ENCODE data around the gene RNASE1. TPM values are rescaled to one million over a fixed set of nuclear protein-coding genes. Genes with fewer than 3 reads are reported as not detected.
A peak's percentile ranks its signal among the peaks of the same experiment; 100 is the strongest.
"Not testable (repeated sequence)": the region's sequence is repeated elsewhere in the genome, so short reads cannot be mapped to it uniquely, and the experiment has no call there.

Gene RNASE1
- total RNA-seq = 100 to 1,000 TPM; 295 to 632 TPM
- long read RNA-seq, transcript RNASE1-202 (2 exons, 1,348 nt) = major isoform, 36 of 45 reads
- long read RNA-seq, partial matches to known transcripts = 0 of 45 reads
- long read RNA-seq, other reads (novel, unspliced or antisense) = 5 of 45 reads

DNA sequence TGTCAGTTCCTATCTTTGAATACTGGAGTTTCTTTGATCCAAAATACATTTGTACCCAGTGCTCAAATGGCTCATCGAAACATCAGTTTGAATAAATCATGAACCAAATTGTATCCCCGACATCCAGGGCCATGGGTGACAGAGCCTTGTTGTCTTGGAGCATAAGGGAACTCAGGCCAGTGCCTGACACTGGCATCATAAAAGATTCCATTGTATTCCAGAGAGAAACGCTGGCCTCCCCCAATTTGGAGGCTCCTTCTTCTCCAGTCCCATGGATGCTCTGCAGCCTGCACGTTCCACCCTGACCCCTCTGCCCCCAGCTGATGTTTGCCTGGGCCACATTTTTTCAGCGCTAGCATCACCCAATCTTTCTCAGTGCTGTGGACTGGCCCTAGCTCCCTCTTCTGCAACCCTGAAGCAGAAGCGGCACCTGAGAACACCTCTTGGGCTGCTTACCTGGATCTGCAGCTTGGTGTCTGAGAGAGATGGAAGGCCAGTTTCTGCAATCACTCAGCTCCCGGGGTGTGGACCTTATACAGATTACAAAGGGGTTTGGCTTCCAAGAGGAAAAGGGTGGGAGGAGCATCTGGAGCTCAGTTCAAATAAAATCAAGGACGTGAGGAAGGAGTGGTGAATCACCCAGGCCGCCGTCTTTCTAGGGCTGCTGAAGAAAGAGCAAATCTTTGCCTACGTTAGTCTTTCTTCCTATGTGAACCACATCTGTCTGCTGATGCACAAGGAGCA, at the start of gene RNASE1:
Gene RNASE1, minus strand, starts transcription at position 504 of the 744 bp plus-strand sequence. CDS start 776 bp downstream, outside the sequence.
- DNase-seq = peak; percentile 74
- ATAC-seq = peak; percentile 66 to 86
- intact Hi-C loops (cut with DNase I) = loop anchor here in 1 of 2 donors (10.0 kb wide), 1 partner anchor 52 kb away; no protein-coding TSS in a partner anchor

DNA sequence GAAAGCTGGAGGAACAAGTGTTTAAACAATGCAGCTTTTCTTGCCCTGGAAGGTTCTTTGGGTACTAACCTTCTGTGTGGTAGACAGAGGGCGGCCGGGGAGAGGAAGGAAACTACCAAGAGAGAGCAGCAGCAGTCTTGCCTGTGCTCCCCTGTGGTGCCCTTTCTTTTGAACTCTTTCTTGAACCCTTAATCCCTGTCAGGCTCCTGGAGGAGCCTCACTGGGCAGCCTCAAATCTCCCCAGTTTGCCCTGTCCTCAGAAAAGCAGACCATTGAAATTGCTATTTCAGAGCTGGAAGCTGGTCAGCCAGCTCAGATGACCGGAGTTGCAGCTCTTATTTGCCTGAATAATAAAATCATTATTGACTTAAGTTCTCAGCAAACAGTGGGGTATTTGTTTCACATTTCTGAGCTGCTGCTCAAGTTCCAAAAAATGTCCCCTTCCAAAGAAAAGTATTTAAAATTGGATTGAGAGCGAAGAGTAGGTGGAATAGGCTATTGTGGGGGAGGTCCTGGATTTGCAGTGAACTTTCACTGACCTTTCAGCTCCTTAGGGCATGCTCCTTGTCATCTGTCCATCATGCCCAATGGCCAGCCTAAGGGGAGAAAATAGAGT, 46.4 kb upstream of the RNASE1 start:
- intact Hi-C loops (cut with DNase I) = no loop called here
- DNase-seq = no peak
- no peak for ATAC-seq

DNA sequence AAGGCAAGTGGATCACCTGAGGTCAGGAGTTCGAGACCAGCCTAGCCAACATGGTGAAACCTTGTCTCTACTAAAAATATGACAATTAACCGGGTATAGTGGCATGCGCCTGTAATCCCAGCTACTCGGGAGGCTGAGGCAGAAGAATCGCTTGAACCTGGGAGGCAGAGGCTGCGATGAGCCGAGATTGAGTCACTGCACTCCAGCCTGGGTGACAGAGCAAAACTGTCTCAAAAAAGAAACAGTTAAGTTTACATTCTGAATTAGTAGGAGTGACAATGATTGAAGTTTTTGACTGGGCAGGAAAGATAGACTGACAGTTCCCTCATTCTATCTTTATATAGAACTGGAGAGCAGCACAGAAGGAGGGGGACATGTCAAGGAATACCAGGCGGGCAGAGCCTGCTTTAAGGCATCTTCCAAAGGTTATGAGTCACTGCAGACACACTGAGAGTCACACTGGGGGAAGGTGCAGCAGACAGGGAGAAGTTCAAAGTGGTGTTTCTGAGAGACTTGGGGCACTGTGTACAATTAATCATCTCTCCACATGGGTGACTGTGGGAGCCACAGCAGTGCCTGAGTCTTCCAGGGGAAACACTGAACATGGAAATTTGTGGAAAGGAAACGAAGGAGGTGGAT, 45.8 kb upstream of the RNASE1 start:
- ATAC-seq = peak in 1 of 2 donors; percentile 56
- no peak for DNase-seq
- intact Hi-C loops (cut with DNase I) = no loop called here

DNA sequence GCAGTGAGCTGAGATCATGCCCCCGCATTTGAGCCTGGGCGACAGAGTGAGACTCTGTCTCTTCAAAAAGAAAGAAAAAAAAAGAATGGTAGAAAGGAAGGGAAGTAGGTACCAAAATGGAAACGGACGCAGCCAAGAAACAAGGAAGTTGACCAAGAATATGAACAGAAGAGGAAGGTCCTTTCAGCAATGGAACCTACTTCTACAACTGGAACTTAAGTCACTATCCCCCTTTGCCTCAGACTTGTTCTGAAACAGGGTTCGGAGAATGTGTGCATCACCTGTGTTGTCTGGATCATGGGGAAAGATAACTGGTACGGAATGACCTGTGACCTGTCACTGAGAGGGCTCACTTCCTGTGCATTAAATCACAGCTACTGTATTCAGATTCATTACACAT, 43.9 kb upstream of the RNASE1 start:
- no peak for DNase-seq
- ATAC-seq = no peak
- intact Hi-C loops (cut with DNase I) = no loop called here

DNA sequence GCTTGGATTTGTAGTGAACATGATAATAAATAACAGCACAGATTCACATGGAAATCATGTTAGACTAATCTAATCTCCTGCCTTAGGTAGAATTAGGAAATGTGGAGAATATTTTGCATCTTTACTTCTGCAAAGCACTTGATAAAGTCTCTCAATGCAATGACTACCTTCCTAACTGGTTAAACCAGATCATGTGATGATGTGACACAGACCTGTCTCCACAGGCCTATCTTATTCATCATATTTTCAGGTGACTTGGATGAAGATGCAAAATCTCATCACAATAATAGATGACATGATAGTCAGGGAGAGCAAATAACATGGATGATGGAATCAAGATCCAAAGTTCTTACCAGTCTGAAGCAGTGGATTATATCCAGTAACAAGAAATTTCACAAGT, 38.5 kb upstream of the RNASE1 start:
- ATAC-seq (no peak), DNase-seq (no peak)
- intact Hi-C loops (cut with DNase I) = no loop called here

DNA sequence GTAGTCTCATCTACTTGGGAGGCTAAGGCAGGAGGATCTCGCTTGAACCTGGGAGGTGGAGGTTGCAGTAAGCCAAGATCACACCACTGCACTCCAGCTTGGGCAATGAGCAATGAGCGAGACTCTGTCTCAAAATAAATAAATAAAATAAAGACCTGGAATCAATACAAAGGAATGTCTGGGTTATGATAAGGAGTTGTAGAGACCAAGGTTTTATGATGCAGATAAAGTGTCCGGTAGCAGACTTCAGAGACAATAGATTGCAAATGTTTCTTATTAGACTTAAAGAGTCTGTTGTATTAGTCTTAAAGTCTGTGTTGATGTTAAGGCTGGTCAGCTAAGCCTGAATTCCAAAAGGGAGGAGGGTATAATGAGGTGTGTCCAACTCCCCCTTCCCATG, 35.2 kb upstream of the RNASE1 start:
- no peak for DNase-seq
- ATAC-seq = no peak
- intact Hi-C loops (cut with DNase I) = no loop called here

DNA sequence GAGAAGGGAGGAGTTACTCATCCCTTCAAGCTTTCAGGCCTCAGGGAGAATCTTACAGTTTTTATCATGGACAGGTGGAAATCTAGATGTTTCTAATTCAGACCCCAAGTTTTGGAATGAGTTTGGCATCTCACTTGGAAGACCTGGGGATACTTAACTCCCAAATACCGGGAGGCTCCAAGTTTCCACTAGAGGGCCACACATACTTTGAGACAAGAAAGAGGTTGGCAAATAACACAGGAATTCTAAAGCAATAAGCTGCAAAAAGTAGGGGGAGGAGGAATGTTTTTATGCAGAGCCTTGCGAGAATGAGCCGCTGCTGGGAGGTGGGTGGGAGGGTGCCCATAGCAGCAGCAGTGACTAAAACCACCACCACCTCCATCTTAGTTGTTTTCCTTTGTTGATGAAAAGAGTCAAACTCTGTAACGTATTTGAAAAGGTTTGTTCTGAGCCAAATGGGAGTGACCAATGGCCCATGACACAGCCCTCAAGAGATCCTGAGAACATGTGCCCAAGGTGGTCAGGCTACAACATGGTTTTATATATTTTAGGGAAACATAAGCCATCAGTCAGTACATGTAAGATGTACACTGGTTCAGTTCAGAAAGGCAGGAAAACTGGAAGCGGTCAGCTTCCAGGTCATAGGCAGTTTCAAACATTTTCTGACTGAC, 34.2 kb upstream of the RNASE1 start:
- DNase-seq = no peak
- ATAC-seq = no peak
- intact Hi-C loops (cut with DNase I) = no loop called here

DNA sequence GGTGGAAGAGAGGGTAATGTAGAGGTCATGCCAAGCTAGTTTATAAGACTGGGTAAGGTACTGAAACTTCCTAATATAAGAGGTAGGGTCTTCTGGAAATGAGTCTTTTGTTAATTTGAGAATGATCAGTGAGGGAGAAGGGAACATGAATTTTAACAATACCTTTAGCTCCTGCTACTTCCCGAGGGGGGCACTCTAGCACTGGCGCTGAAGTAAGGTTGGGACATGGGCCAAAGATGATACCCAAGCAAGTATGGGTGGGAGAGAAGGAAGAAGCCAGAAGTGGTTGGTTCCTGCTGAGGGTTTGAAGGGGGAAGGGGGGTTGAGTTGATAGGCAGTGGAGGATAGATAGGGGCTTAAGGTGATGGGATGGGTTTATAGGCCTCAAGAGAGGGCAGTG, 32.3 kb upstream of the RNASE1 start:
- DNase-seq (no peak), ATAC-seq (no peak)
- intact Hi-C loops (cut with DNase I) = no loop called here

DNA sequence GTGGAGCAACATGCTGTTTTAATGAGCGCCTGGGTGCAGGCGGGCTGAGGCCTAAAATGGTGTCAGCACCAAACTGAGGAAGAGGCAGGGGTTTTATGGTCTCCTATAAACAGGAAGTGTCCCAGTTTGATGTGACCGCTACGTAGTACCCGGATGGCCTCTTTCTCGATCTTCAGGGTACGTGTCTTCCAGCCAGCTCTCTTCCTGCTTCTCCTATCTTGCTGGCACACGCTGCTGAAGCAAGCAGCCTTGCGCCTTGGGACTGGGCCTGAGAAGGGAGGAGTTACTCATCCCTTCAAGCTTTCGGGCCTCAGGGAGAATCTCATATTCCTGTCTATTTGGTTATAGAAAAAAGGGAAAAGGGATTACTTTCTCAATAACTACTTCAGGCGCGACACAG, 28.2 kb upstream of the RNASE1 start:
- peak; percentile 30 for DNase-seq
- intact Hi-C loops (cut with DNase I) = no loop called here
- no peak for ATAC-seq

DNA sequence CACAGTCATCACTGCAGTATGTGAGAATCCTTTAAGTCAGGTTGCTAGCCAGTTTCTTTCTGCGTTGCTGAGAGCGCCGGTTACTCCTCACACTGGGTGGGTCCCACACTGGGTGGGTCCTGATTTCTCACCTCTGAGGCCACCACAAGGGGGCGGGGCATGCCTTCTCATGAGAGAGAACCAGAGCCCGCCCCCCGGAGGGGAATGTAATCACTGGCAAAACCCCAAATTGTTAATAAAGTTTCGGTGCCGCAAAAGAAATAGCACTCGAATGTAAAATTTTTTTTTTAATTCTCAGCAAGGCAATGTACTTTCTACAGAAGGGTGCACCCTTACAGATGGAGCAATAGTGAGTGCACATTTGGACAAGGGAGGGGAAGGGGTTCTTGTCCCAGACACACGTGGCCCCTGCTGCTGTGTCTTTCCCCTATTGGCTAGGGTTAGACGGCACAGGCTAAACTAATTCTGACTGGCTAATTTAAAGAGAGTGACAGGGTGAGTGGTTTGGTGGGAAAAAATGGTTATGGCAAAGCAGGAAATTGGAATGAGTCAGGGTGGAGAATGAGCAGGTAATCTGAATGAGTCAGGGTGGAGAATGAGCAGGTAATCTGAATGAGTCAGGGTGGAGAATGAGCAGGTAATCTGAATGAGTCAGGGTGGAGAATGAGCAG, 25.5 kb upstream of the RNASE1 start:
- ATAC-seq; intact Hi-C loops (cut with DNase I); DNase-seq: not testable (repeated sequence)

DNA sequence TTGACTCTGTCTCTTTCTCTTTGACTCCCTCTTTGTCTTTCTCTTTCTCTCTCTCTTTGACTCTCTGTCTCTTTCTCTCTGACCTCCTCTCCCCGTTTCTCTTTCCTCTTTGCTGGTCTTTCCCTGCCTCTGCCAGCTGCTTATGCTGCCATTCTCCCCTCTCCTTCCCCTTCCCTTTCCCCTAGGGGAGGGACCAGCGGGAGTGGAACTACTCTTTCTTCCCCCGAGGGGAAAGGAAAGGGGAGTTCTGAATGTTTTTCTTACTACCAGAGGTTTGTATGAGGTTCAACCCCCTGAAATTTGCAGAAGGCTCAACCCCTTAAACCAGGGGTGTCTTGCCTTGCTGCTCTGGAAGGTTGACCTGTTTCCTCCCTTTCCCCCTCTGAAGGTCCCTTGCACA, 24.7 kb upstream of the RNASE1 start:
- intact Hi-C loops (cut with DNase I) = no loop called here
- ATAC-seq = no peak
- no peak for DNase-seq

DNA sequence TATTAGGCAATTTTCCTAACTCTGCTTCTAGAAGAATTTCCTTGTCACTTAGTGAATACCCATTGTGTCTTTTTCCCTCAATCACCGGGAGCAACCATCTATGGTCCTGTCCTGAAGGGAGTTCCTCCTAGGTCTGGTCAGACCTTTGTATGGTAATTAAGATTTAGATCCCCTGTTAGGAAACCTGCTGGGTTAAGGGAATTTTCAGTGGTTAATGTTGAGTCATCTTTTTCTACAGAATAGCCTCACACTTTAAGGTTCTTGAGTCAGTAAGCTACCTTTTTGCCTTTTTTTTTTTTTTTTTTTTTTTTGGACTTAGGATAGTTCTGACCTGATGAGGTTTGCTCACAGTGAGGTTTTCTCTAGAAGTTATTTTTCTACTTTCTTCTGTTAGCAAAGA, 24.0 kb upstream of the RNASE1 start:
- DNase-seq; ATAC-seq; intact Hi-C loops (cut with DNase I): not testable (repeated sequence)

DNA sequence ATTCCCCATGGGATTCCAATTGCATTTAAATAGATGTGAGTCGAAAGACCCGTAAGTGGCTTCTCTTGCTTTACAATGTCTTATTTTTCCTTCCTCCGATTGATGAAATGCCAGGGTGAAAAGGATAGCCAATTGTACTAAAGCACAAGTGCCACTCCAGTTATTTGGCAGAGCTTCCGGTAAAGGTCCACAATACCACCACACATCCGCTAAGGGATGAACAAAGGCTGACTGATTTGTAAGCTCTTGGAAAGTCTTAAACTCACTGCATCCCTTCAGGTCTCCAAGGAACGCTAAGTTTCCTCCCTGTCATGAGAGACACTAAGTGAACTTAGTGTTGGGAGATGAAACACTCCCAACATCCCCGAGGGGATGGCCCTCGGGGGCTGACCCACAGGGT, 21.2 kb upstream of the RNASE1 start:
- intact Hi-C loops (cut with DNase I) = no loop called here
- no peak for DNase-seq
- no peak for ATAC-seq

DNA sequence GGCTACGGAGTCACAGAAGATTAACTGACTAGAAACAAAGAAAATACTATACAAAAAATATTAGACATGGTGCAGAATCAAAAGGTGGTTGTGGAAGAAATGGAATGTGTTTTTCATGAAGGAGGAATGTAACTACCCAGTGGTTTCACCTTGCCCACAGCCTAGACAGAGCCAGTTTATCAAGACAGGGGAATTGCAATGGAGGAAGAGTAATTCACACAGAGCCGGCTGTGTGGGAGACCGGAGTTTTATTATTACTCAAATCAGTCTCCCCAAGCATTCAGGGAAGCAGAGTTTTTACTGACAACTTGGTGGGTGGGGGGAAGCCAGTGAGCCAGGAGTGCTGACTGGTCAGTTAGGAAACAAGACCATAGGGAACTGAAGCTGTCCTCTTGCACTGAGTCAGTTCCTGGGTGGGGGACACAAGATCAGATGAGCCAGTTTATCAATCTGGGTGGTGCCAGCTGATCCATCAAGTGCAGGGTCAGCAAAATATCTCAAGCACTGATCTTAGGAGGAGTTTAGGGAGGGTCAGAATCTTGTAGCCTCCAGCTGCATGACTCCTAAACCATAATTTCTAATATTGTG, 19.0 kb upstream of the RNASE1 start:
- ATAC-seq (peak in 1 of 2 donors; percentile 71), DNase-seq (peak; percentile 25)
- intact Hi-C loops (cut with DNase I) = not testable (repeated sequence)

DNA sequence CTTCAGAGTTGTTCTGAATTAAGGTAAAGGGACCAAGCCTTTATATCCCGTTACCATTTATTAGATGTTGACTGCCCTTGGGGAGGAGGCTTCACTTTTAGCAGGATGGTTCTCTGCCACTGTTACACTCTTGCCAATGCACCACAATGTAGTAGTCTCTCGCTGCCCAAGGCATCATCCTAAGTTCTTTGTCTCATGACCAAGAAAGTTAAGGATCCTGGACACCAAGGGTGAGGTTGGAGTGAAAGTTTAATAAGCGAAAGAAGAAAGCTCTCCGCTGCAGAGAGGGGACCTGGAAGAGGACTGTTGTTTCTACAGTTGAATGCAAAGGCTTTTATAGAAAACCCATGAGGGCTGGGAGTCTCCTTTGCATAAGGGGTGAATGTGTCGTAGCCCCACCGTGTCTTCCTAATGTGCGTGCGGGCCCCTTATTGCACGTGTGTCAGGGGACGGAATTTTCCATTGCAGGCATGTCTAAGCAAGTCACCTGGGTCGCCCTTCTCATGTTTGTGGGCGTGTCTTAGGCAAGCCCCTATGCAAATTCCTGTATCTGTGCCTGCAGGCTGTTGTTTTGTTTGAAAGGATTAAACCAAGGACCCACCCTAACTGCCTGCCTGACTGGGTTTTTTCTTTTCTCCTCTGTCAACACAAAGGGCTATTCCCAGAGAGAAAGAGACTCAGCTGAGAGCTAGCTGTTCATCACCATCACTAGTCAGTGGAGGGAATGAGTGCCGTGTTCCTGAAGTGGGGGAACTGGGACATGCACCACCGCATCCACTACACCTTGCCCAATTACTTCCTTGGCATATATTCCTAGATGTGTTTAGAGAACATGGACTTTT, 17.6 kb upstream of the RNASE1 start:
- intact Hi-C loops (cut with DNase I) = no loop called here
- ATAC-seq = no peak
- DNase-seq = no peak

DNA sequence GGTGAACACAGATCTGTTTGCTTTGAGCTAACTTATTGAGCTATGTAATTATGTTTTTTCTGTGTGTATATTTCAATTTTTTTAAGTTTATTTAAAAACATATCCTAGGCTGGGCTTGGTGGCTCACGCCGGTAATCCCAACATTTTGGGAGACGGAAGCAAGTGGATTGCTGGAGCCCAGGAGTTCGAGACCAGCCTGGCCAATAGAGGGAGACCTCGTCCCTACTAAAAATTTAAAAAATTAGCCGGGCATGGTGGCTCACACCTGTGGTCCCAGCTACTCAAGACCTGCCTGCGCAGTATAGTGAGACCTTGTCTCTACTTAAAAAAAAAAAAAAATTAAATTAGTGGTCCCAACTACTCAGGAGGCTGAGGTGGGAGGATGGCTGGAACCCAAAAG, 16.2 kb upstream of the RNASE1 start:
- DNase-seq = no peak
- no peak for ATAC-seq
- intact Hi-C loops (cut with DNase I) = no loop called here

DNA sequence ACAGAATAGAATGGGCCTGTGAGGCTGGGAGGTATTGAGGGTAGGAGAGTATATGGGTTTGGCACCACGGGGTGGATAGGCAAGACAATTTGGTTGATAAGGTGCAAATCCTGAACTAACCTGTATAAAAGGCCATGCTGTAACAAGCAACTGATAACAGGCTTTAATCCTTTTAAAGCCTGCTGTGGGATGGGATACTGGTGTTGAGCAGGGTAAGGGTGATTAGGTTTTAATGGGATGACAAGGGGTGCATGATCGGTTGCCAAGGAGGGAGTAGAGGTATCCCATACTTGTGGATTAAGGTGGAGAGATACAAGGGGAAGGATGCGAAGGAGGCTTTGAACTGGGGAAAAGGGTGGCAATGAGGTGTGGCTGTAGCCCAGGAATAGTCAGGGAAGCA, 13.3 kb upstream of the RNASE1 start:
- DNase-seq; ATAC-seq; intact Hi-C loops (cut with DNase I): not testable (repeated sequence)
